OCI-LY7 (cell line): ENCODE data around the gene FBXO2. TPM values are rescaled to one million over a fixed set of nuclear protein-coding genes. Genes with fewer than 3 reads are reported as not detected.

Experiments
- BruUV-seq: library from RNA; stranded (reverse); fragments of 400-500 nt; replicated peaks from 2 replicates; lab custom pipeline; 2021; lab: Mats Ljungman, UMichigan
- CTCF ChIA-PET: fragments of 300-600 bp; sonication (Branson Sonifier 250); formaldehyde crosslinking; loops from one replicate; lab custom pipeline; 2022; ENCODE audit warnings: antibody characterized with exemption; ENCODE audit not compliant: unreplicated experiment; lab: Charles Lee
- POLR2A ChIA-PET: fragments of 300-600 bp; sonication (Branson Sonifier 250); formaldehyde crosslinking; loops from one replicate; lab custom pipeline; 2022; ENCODE audit warnings: antibody characterized with exemption; lab: Charles Lee
- DNase-seq: peaks from one replicate; pipeline ENCODE4 v3.0.0-alpha.2; 2015; ENCODE audit warnings: low spot score
- H2AFZ ChIP-seq: fragments of 200-600 bp; sonication (generic), shearing (Covaris generic); 2 replicates; pipeline ENCODE4 v1.6.1; 2014; ENCODE audit warnings: mild to moderate bottlenecking, antibody characterized with exemption, low read length, moderate library complexity
- H3K27ac ChIP-seq: fragments of 200-600 bp; sonication (generic); 2 replicates; pipeline ENCODE4 v1.5.1; 2014; ENCODE audit warnings: mixed run types, low read depth, mild to moderate bottlenecking, moderate library complexity, low read length, inconsistent platforms; ENCODE audit not compliant: poor library complexity, severe bottlenecking
- H3K36me3 ChIP-seq: fragments of 200-600 bp; sonication (generic); 2 replicates; pipeline ENCODE4 v1.6.1; 2014; ENCODE audit warnings: mild to moderate bottlenecking, antibody characterized with exemption, low read length, moderate library complexity, mixed read lengths; ENCODE audit not compliant: insufficient read depth
- H3K4me1 ChIP-seq: fragments of 200-600 bp; sonication (generic); 2 replicates; pipeline ENCODE4 v1.5.1; 2014; ENCODE audit warnings: mild to moderate bottlenecking, low read length; ENCODE audit not compliant: insufficient read depth, poor library complexity, severe bottlenecking
- H3K4me2 ChIP-seq: fragments of 200-600 bp; sonication (generic); 2 replicates; pipeline ENCODE4 v1.6.1; 2014; ENCODE audit warnings: mild to moderate bottlenecking, low read length
- H3K4me3 ChIP-seq: fragments of 200-600 bp; sonication (generic); 2 replicates; pipeline ENCODE4 v1.5.1; 2014; ENCODE audit warnings: mild to moderate bottlenecking, low read depth, low read length; ENCODE audit not compliant: poor library complexity, severe bottlenecking
- H3K79me2 ChIP-seq: fragments of 200-600 bp; sonication (generic); 2 replicates; pipeline ENCODE4 v1.6.1; 2016; ENCODE audit warnings: low read depth, mild to moderate bottlenecking, low read length, moderate library complexity, mixed read lengths; ENCODE audit not compliant: insufficient read depth
- H3K9me2 ChIP-seq: fragments of 200-600 bp; sonication (generic); 2 replicates; pipeline ENCODE4 v1.6.1; 2016; ENCODE audit warnings: mild to moderate bottlenecking, low read length, mixed read lengths; ENCODE audit not compliant: insufficient read depth
- H3K9me3 ChIP-seq: fragments of 200-600 bp; sonication (generic); 2 replicates; pipeline ENCODE4 v1.6.1; 2014; ENCODE audit warnings: mild to moderate bottlenecking, mixed run types, low read length, mixed read lengths
- H4K20me1 ChIP-seq: fragments of 200-600 bp; sonication (generic); 2 replicates; pipeline ENCODE4 v1.6.1; 2014; ENCODE audit warnings: mild to moderate bottlenecking, antibody characterized with exemption, low read length, moderate library complexity, mixed read lengths; ENCODE audit not compliant: insufficient read depth
- CTCF ChIP-seq: fragments of 200-600 bp; sonication (generic); conservative IDR thresholded peaks from 2 replicates; pipeline ENCODE4 v1.5.1; 2014; ENCODE audit warnings: mild to moderate bottlenecking, antibody characterized with exemption, low read length, moderate library complexity, mixed read lengths
- EZH2phosphoT487 ChIP-seq: fragments of 200-600 bp; sonication (generic); IDR thresholded peaks from 2 replicates; pipeline ENCODE4 v1.6.1; 2018; ENCODE audit warnings: low read depth, borderline replicate concordance, mild to moderate bottlenecking, mixed run types, antibody characterized with exemption, low read length, moderate library complexity, mixed read lengths
- intact Hi-C: fragments of 100-400 bp; cut with micrococcal nuclease; formaldehyde crosslinking; loops from one replicate; pipeline ENCODE4 v1.10.0; 2022; ENCODE audit not compliant: unreplicated experiment
- total RNA-seq, 2 experiments: library from RNA; depleted of rRNA in 1 of 2; stranded (reverse); fragments of >200 nt in 1 of 2; shearing (Covaris generic) in 1 of 2; gene quantifications; 2 replicates each; pipeline ENCODE4 v1.2.3, GENCODE V29; 2014 to 2022

Gene FBXO2
- total RNA-seq, 2 experiments from 2014 or later = 2.7 to 6.1 TPM

- Histone ChIP-seq H3K4me3 (no peak overlapping the region), H3K4me2 (no peak overlapping the region), H3K9me3 (no peaks in the 10 kb centered on the region), H4K20me1 (no peaks in the 10 kb centered on the region), H3K79me2 (no peaks in the 10 kb centered on the region), H3K4me1 (peaks cover 19% of the 10 kb centered on the region), H2AFZ (no peak overlapping the region), H3K36me3 (no peaks in the 10 kb centered on the region), H3K27ac (no peak overlapping the region), H3K9me2 (no peaks in the 10 kb centered on the region)
- CTCF ChIA-PET = no interaction called here
- intact Hi-C loops = no loop called here
- DNase-seq = no peak
- POLR2A ChIA-PET = interaction anchor here (0.7 to 1.1 kb wide), 3 partner anchors 19 to 29 kb away, joined by 3 read pairs; no protein-coding TSS in a partner anchor
- TF ChIP-seq EZH2phosphoT487 (no peak), CTCF (peak; percentile 57)
- BruUV-seq = no TSS peak
These were observed 31.1 kb upstream of the FBXO2 start for GRCh38 chr1:11685210-11685752.

- H3K27ac ChIP-seq = no peak overlapping the region
These were observed 29.8 kb upstream of the FBXO2 start for GRCh38 chr1:11684070-11684469.

More at GRCh38 chr1:11684070-11684469, 29.8 kb upstream of the FBXO2 start:
- no peaks in the 10 kb centered on the region for H3K36me3 ChIP-seq
- H3K4me1 ChIP-seq = peaks cover 27% of the 10 kb centered on the region
- CTCF ChIA-PET = no interaction called here
- H3K79me2 ChIP-seq = no peaks in the 10 kb centered on the region
- POLR2A ChIA-PET = interaction anchor here (0.7 to 0.9 kb wide), 2 partner anchors 35 to 698 kb away, joined by 3 read pairs; no protein-coding TSS in a partner anchor
- TF ChIP-seq CTCF = no peak
- no peak for TF ChIP-seq EZH2phosphoT487
- H3K9me3 ChIP-seq = no peaks in the 10 kb centered on the region
- no peak overlapping the region for H3K4me2 ChIP-seq
- no peaks in the 10 kb centered on the region for H4K20me1 ChIP-seq
- H3K4me3 ChIP-seq = no peak overlapping the region
- H2AFZ ChIP-seq = no peak overlapping the region
- DNase-seq = no peak
- H3K9me2 ChIP-seq = no peaks in the 10 kb centered on the region
- BruUV-seq = no TSS peak
- intact Hi-C loops = loop anchor here (5.0 kb wide), 1 partner anchor 33 kb away; no protein-coding TSS in a partner anchor
